HG03135 (cell line): Measurements from ENCODE around the gene ANKRD33.
"Not testable (repeated sequence)": the region's sequence is repeated elsewhere in the genome, so short reads cannot be mapped to it uniquely, and the experiment has no call there.

Source experiments
- ATAC-seq: cut with Tn5 transposase; IDR thresholded peaks from one replicate; pipeline ENCODE4 v1.9.1; 2021; ENCODE audit warnings: mild to moderate bottlenecking, moderate library complexity; ENCODE audit not compliant: unreplicated experiment

Gene ANKRD33

GRCh38 chr12:51874486-51874885, 13.4 kb upstream of the ANKRD33 start:
- no peak for ATAC-seq

- no peak for ATAC-seq
Measured at GRCh38 chr12:51879102-51879501, 8.8 kb upstream of the ANKRD33 start.

DNA sequence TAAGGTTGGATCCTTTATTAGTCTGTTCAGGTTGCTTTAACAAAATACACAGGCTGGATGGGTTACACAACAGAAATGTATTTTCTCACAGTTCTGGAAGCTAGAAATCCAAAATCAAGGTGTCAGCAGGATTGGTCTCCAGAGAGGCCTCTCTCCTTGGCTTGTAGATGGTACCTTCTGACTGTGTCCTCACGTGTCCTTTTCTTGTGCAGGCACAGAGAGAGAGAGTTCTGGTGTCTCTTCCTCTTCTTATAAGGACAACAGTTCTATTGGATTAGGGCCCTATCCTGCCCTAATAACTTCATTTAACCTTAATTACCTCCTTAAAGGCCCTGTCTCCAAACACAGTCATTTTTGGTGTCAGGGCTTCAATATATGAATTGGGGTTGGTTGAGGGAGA, 4.6 kb upstream of the ANKRD33 start:
- ATAC-seq, result no peak

DNA sequence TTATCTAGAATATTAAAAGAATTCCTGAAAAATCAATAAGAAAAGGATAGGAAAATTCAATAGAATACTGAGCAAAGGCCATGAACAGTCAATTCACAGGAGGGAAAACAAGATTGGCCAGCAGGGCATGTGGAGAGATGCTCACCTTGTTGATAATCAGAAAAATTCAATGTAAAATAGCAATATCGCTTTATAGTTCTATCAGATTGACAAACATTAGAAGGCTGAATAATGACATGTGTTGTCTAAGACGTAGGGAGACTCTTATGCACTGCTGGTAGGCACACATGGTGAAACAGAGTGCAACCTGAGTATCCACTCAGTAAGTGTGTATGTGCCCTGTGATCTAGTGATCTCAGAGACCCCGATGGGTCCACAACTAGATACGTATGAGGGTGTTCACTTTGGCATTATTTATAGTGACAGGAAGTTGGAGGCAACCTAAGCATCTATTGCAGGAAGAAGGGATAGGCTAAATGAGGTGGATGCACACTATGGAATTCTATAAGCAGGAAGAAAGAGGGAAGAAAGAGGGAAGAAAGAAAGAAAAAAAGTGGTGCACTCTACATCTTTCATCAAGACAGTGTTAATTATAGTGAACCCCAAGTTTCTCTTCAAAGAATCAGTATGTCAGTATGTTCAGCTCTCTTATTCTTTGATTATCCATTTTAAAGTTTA, 3.8 kb upstream of the ANKRD33 start:
- ATAC-seq, result no peak

DNA sequence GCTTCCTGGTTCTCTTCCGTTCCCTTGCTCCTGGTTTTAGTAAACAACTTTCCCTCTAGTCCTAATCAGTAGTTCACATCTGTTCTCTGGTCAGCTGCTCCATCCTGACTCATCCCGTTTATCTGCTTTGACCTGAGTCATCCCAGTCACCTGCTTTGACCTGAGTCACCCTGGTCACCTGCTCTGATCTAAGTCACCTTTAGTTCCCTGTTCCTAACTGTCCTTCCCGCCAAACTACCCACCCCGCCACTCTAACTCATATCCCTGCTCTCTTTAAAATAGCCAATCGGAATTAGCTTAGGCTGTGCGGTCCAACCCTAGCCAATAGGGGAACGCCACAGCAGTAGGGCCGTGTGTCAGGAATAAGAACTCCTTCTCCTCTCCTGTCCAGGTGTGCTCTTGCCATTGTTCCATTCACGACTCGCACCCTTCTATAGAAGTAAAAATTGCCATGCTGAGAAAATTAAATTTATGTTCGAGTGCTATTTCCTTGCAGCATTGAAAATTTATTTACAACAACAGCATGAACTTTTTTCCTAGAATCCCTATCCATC, 3.1 kb upstream of the ANKRD33 start:
- ATAC-seq, result no peak

DNA sequence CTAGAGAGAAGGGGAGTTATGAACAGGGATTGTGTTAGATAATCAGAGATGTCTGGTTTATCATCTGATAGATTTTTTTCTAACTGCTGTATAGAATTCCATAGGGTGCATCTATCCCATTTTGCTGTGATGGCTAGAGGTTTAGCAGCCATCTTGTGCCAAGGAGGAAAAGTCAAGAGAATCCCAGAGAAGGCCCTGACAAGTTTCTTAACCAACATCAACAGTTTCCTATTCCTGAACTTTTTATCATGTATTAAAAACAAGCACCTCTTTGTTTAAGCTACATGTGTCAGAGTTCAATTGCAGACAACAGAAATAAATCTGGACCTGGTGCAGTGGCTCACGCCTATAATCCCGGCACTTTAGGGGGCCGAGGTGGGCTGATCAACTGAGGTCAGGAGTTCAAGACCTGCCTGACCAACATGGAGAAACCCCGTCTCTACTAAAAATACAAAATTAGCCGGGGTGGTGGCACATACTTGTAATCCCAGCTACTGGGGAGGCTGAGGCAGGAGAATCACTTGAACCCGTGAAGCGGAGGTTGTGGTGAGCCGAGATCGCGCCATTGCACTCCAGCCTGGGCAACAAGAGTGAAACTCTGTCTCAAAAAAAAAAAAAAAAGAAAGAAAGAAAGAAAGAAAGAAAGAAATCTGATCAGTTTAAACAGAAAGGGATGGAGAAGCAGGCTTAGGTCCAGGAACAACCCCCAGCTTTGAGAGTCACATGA, 2.4 kb upstream of the ANKRD33 start:
- not testable (repeated sequence) for ATAC-seq

DNA sequence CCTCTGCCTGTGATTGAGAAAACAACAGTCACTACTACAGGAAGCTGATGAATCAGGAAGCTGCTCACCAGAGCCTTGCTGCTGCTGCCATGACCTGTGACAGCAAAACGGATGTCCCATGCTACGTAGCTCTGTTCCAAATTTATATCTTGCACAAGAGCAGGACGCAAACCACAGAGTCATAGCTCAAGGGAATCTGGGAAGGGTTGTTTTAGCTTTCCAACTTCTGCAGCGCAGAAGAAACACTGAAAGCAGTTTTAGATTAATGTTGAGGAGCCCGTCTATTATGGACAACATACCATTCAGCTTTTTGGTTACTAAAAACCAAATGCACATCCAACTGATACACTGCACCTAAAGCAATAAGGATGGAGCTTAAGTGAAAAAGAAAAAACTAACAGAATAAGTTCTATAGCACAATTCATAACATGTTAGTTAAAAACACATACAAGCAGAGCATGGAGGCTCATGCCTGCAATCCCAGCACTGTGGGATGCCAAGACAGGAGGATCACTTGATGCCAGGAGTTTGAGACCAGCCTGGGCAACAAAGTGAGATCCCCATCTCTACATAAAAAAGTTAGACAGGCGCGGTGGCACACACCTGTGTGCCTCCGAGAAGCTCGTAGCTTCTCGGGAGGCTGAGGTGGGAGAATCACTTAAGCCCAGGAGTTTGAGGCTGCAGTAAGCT, 1.7 kb upstream of the ANKRD33 start:
- ATAC-seq, result no peak

DNA sequence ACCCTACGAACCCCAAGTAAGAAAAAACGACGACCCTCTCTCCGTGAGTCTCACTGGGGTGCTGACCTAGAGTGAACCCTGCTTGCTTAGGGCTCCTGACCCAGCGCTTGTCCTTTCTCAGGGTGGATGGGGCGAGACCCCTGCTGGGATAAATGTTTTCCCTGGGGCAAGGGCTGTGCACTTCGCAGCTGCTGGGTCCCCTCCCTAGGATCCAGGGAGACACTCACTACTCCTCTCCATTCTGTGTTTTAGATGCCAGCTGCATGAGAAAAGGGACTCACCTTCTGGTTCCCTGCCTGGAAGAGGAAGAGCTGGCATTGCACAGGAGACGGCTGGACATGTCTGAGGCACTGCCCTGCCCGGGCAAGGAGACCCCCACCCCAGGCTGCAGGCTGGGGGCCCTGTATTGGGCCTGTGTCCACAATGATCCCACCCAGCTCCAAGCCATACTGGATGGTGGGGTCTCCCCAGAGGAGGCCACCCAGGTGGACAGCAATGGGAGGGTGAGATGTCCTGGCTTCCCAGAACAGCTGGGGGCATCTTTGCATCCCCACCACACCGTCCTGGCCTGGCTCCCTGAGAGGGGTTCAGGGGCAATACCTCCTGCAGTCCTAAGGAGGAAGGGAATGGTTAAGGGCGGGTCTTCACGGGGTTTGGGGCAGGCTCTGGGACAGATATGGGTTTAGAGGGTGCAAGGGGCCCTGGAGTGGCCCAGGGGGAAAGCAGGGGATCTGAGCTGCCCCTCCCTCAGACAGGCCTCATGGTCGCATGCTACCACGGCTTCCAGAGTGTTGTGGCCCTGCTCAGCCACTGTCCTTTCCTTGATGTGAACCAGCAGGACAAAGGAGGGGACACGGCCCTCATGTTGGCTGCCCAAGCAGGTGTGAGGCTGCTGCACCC, 663 bp downstream of the ANKRD33 start:
- no peak for ATAC-seq

- no peak for ATAC-seq
Measured at GRCh38 chr12:51889216-51890132, 1.6 kb downstream of the ANKRD33 start.

DNA sequence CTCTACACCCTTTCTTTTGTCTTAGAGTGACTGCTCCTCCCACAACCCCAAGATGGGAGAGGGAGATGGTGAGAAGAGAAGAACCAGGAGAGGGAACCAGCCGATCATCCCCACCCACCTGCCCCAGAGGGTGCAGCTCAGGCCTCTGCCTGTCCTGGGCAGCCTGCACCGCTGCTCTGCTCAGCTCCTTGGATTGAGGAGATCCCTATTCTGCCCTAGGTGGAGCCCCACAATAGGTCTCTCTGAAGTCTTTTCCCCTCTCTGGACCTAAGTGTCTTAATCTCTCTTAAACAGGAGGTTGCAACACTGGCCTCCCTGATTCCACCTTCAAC, 2.2 kb downstream of the ANKRD33 start:
- ATAC-seq, result no peak

DNA sequence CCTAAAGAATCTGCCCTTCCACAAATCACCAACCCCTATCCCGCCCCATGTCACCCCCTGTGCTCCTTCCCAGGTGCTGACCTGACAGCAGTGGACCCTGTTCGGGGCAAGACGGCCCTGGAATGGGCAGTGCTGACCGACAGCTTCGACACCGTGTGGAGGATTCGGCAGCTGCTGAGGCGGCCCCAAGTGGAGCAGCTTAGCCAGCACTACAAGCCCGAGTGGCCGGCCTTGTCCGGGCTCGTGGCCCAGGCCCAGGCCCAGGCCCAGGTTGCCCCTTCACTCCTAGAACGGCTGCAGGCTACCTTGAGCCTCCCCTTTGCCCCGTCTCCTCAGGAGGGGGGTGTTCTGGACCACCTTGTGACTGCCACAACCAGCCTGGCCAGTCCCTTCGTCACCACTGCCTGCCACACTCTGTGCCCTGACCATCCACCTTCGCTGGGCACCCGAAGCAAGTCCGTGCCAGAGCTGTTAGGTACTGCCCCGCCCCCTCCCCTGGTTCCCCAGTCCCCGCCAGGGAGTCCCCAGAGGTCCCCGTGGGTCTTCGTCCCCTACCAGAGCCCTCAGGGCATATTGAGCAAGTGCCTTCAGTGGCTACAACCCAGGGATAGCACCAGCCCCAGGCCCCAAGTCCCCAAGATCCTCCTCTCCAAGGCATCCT, 2.7 kb downstream of the ANKRD33 start:
- ATAC-seq, result no peak

DNA sequence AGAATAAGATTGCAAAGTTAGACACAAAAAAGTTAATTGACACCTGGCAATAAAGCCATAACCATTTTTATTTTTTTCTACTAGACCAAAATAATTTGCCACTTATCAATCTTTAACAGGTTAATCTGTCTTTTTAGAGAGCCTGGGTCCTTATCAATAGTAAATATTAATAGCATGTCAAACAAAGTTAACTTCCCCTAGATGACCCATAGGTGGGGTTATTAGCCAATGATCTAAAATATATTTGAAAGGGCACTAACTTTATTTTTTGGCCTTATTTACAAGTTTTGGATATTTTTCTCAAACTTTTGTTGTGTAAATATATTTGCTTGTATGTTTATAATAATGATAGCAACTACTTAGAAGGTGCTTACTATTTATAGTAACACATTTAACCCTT, 3.9 kb downstream of the ANKRD33 start:
- ATAC-seq, result no peak

GRCh38 chr12:51893786-51894185, 5.9 kb downstream of the ANKRD33 start:
- no peak for ATAC-seq

DNA sequence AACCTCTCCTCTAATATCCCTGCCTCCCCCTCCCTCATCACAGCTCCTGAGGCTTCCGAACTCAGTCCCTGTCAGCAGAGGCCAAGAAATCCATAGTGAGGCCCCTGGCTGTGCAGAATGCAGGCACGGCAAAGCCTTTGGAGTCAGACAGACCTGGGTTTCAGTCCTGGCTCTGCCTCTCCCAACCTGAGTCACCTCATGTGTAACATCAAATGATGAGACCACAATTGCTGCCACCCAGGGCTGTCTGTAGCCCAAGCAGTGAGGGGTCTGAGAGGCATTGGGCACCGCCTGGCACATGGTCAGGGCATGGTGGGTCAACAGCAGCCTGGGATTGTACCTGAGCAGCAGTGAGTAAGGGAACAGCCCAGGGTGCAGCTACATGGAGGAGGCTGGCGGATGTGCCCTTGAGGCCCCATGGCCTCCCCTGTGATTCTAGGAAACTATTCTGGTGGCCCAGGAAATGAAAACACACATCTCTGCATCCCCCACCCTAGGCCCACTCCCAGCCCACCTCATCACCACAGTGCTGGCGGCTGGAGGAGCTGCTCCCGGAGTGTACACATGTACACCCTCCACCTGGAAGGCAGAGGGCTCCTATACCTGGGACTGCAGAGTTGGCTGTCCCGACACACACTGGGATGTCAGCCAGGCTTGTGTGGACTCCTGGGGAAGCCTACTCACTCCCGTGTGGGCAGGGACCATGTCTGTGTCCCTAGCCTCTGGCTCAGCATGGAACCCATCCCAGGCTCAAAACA, 7.7 kb downstream of the ANKRD33 start:
- no peak for ATAC-seq

GRCh38 chr12:51896236-51896635, 8.3 kb downstream of the ANKRD33 start:
- ATAC-seq, result no peak

GRCh38 chr12:51897181-51897580, 9.3 kb downstream of the ANKRD33 start:
- ATAC-seq, result no peak

- ATAC-seq, result no peak
Measured at GRCh38 chr12:51898506-51898905, 10.6 kb downstream of the ANKRD33 start.

DNA sequence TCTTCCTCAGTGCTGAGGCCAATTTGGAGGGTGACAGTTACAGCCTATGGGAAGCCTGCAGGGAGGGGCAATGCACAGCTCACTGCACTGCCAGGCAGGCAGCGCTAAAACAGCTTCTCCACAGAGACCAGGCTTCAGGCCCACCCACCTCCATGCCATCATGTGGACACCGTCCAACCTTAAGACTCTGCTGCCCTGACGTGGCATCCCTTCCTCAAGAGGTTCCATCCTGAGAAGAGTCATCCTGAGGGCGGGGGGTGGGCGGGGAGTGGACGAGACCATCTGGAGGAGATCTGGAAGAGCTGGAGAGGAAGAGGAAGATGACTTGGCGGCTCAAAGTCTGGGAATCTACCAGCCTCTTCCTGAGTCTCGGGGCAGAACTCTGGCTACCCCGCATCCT, 11.0 kb downstream of the ANKRD33 start:
- ATAC-seq, result no peak
